ENCODE measurements around the gene TRIM58. TPM values are rescaled to one million over a fixed set of nuclear protein-coding genes. Genes with fewer than 3 reads are reported as not detected.
A peak's percentile ranks its signal among the peaks of the same experiment; 100 is the strongest.

Gene TRIM58
- total and polyA plus RNA-seq, 9 of the 15 experiments (the other 6 are each of a cell fraction or from before 2014, with no cell fraction given), result 3.8 to 19.1 (median 7.2) TPM

DNA sequence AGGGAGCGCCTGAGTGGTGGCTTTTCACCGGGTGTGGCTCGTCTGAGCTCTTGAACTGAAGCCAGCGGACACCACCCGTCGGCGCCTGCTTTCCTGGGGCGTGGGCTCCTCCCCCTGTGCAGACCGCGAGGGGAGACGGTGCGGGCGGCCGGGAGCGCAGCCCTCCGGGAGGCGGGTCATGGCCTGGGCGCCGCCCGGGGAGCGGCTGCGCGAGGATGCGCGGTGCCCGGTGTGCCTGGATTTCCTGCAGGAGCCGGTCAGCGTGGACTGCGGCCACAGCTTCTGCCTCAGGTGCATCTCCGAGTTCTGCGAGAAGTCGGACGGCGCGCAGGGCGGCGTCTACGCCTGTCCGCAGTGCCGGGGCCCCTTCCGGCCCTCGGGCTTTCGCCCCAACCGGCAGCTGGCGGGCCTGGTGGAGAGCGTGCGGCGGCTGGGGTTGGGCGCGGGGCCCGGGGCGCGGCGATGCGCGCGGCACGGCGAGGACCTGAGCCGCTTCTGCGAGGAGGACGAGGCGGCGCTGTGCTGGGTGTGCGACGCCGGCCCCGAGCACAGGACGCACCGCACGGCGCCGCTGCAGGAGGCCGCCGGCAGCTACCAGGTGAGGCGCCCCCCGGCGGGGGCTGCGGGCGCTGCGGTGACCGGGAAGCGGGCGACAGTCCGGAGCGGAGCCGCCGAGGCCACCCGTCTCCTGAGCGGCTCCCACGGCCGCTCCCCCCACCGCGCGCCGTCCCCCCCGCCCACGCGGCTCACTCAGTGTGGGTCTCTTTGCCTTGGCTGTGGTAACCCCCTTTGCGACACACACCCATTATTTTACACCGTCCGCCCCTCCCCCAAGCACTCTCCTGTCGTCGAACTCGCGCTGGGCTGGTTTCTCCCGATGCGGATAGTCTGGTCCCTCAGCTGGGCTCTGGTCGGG, at the start of gene TRIM58 (continued):
- TF ChIP-seq ZNF766 (CRISPR knock-in tag; conservative IDR thresholded peaks at IDR 0.05), result 0 out of 2 replicates have a peak, but pooled peaks have one; percentile 38
- peak; percentile 46; the same call in 1 of the 2 replicates for TF ChIP-seq GABPB1 (CRISPR knock-in tag; IDR thresholded peaks at IDR 0.05)
- TF ChIP-seq, protein P1, sequence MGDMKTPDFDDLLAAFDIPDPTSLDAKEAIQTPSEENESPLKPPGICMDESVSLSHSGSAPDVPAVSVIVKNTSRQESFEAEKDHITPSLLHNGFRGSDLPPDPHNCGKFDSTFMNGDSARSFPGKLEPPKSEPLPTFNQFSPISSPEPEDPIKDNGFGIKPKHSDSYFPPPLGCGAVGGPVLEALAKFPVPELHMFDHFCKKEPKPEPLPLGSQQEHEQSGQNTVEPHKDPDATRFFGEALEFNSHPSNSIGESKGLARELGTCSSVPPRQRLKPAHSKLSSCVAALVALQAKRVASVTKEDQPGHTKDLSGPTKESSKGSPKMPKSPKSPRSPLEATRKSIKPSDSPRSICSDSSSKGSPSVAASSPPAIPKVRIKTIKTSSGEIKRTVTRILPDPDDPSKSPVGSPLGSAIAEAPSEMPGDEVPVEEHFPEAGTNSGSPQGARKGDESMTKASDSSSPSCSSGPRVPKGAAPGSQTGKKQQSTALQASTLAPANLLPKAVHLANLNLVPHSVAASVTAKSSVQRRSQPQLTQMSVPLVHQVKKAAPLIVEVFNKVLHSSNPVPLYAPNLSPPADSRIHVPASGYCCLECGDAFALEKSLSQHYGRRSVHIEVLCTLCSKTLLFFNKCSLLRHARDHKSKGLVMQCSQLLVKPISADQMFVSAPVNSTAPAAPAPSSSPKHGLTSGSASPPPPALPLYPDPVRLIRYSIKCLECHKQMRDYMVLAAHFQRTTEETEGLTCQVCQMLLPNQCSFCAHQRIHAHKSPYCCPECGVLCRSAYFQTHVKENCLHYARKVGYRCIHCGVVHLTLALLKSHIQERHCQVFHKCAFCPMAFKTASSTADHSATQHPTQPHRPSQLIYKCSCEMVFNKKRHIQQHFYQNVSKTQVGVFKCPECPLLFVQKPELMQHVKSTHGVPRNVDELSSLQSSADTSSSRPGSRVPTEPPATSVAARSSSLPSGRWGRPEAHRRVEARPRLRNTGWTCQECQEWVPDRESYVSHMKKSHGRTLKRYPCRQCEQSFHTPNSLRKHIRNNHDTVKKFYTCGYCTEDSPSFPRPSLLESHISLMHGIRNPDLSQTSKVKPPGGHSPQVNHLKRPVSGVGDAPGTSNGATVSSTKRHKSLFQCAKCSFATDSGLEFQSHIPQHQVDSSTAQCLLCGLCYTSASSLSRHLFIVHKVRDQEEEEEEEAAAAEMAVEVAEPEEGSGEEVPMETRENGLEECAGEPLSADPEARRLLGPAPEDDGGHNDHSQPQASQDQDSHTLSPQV (IDR thresholded peaks at IDR 0.05), result peak; percentile 81
- TF ChIP-seq LCOR (CRISPR knock-in tag; IDR thresholded peaks at IDR 0.05), result peak; percentile 48; the same call in 1 of the 2 replicates
- TF ChIP-seq ZNF830 (CRISPR knock-in tag; IDR thresholded peaks at IDR 0.05), result 0 out of 2 replicates have a peak, but pooled peaks have one; percentile 43
- TF ChIP-seq CBFA2T3 (IDR thresholded peaks at IDR 0.05), result peak; percentile 48
- peak in 1 of 2 experiments; percentile 45; a peak in 1 of 4 replicates for TF ChIP-seq ZMIZ1 (IDR thresholded peaks at IDR 0.05; ENCODE audit: low read depth in 2 of 2, low read length in 2 of 2)
- peak; percentile 65 for TF ChIP-seq ZNF431 (CRISPR knock-in tag; IDR thresholded peaks at IDR 0.05)
- TF ChIP-seq POLR2H (tag; IDR thresholded peaks at IDR 0.05; ENCODE audit: low read depth), result peak; percentile 56
- peak; percentile 60; the same call in 1 of the 2 replicates for TF ChIP-seq ZC3H4 (CRISPR knock-in tag; IDR thresholded peaks at IDR 0.05; ENCODE audit: borderline replicate concordance)
- peak in 1 of 2 experiments; percentile 90; a peak in 2 of 4 replicates for TF ChIP-seq ZNF639 (CRISPR knock-in tag; conservative IDR thresholded peaks at IDR 0.05 in 1 of 2, IDR thresholded peaks at IDR 0.05 in 1 of 2)
- peak; percentile 58; the same call in 1 of the 2 replicates for TF ChIP-seq GATAD2A (IDR thresholded peaks at IDR 0.05)
- TF ChIP-seq SIN3B (IDR thresholded peaks at IDR 0.05; ENCODE audit: low read depth), result peak; percentile 77
- no peak for TF ChIP-seq ZFP1 (CRISPR knock-in tag; IDR thresholded peaks at IDR 0.05)
- TF ChIP-seq U2AF1 (optimal IDR thresholded peaks at IDR 0.05; ENCODE audit: low read depth, low read length), result peak; percentile 85
- peak; percentile 83 for TF ChIP-seq ZSCAN29 (IDR thresholded peaks at IDR 0.05)
- TF ChIP-seq TAF9B (IDR thresholded peaks at IDR 0.05; ENCODE audit: partially characterized antibody), result peak; percentile 13
